ENCODE measurements around the gene PPP3R2.

DNA sequence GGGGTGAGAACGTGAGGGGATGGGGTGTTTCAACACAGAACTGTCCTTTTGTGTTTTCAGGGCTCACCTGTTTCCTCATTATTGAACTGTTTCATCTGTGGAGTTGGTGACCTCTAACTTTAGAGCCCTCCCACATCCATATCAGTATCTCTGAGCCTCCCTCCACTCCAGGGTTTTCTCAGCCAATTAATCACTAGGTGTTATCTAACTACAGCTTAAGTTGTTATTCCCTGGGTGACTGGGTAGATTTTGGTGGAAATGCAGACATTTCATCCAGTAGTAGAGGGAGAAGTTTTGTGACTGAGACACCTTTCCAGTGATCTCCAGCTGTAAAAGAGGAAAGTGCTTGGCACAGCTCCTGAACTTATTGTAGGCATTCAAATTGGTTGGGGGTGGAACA lies 23.7 kb downstream of the PPP3R2 start:
- TF ChIP-seq, protein P1, sequence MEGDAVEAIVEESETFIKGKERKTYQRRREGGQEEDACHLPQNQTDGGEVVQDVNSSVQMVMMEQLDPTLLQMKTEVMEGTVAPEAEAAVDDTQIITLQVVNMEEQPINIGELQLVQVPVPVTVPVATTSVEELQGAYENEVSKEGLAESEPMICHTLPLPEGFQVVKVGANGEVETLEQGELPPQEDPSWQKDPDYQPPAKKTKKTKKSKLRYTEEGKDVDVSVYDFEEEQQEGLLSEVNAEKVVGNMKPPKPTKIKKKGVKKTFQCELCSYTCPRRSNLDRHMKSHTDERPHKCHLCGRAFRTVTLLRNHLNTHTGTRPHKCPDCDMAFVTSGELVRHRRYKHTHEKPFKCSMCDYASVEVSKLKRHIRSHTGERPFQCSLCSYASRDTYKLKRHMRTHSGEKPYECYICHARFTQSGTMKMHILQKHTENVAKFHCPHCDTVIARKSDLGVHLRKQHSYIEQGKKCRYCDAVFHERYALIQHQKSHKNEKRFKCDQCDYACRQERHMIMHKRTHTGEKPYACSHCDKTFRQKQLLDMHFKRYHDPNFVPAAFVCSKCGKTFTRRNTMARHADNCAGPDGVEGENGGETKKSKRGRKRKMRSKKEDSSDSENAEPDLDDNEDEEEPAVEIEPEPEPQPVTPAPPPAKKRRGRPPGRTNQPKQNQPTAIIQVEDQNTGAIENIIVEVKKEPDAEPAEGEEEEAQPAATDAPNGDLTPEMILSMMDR (IDR thresholded peaks at IDR 0.05), result no peak
- TF ChIP-seq ZFX (IDR thresholded peaks at IDR 0.05; ENCODE audit: borderline replicate concordance), result no peak
